GM23338 (cell line): ENCODE measurements around the gene PAFAH2. TPM values are rescaled to one million over a fixed set of nuclear protein-coding genes. Genes with fewer than 3 reads are reported as not detected.

Experiments used
- ATAC-seq: fragments of 200-7000 bp; cut with Tn5 transposase; 3 replicates; pipeline ENCODE4 v1.9.1; 2020
- DNase-seq: peaks from one replicate; pipeline ENCODE4 v3.0.0-alpha.2; 2015; ENCODE audit warnings: low spot score
- H2AFZ ChIP-seq: fragments of 200-600 bp; sonication (generic); 2 replicates; pipeline ENCODE4 v1.8.0; 2016; ENCODE audit warnings: antibody characterized with exemption, mild to moderate bottlenecking, moderate library complexity
- H3F3A ChIP-seq: fragments of 200-600 bp; sonication (generic); replicated peaks from 2 replicates; pipeline ENCODE4 v1.8.0; 2017; ENCODE audit warnings: antibody characterized with exemption, mixed run types, low read depth
- H3K27ac ChIP-seq: fragments of 200-600 bp; sonication (generic); 2 replicates; pipeline ENCODE4 v1.6.1; 2016; ENCODE audit warnings: low read depth
- H3K27me3 ChIP-seq: fragments of 200-600 bp; sonication (generic); 2 replicates; pipeline ENCODE4 v1.8.0; 2016; ENCODE audit warnings: mild to moderate bottlenecking, mixed run types, moderate library complexity; ENCODE audit not compliant: insufficient read depth
- H3K36me3 ChIP-seq: fragments of 200-600 bp; sonication (generic); 2 replicates; pipeline ENCODE4 v1.8.0; 2016; ENCODE audit warnings: mild to moderate bottlenecking; ENCODE audit not compliant: insufficient read depth
- H3K4me1 ChIP-seq: fragments of 200-600 bp; sonication (generic); 2 replicates; pipeline ENCODE4 v1.8.0; 2016; ENCODE audit warnings: mild to moderate bottlenecking, moderate library complexity; ENCODE audit not compliant: insufficient read depth
- H3K4me2 ChIP-seq: fragments of 200-600 bp; sonication (generic); 2 replicates; pipeline ENCODE4 v1.7.1; 2017; ENCODE audit warnings: mixed run types
- H3K4me3 ChIP-seq: fragments of 200-600 bp; sonication (generic); 2 replicates; pipeline ENCODE4 v1.6.1; 2016; ENCODE audit warnings: mixed run types
- H3K79me2 ChIP-seq: fragments of 200-600 bp; sonication (generic); replicated peaks from 2 replicates; pipeline ENCODE4 v1.8.0; 2017; ENCODE audit warnings: mild to moderate bottlenecking; ENCODE audit not compliant: insufficient read depth
- H3K9me2 ChIP-seq: fragments of 200-600 bp; sonication (generic); 2 replicates; pipeline ENCODE4 v1.8.0; 2017; ENCODE audit not compliant: insufficient read depth
- H4K20me1 ChIP-seq: fragments of 200-600 bp; sonication (generic); replicated peaks from 2 replicates; pipeline ENCODE4 v1.8.0; 2017; ENCODE audit warnings: mild to moderate bottlenecking; ENCODE audit not compliant: insufficient read depth
- H3K27ac Mint-ChIP-seq: 2 replicates; pipeline ENCODE4 v1.8.0; 2020; ENCODE audit warnings: inconsistent platforms, mild to moderate bottlenecking, moderate library complexity, mixed read lengths
- H3K27me3 Mint-ChIP-seq: 3 replicates; pipeline ENCODE4 v1.8.0; 2022; ENCODE audit warnings: low read depth, mild to moderate bottlenecking, moderate library complexity, mixed read lengths, inconsistent platforms; ENCODE audit not compliant: insufficient read depth, poor library complexity
- H3K36me3 Mint-ChIP-seq: 3 replicates; pipeline ENCODE4 v1.8.0; 2021; ENCODE audit warnings: low read depth, mild to moderate bottlenecking, inconsistent platforms, moderate library complexity, mixed read lengths
- H3K4me1 Mint-ChIP-seq: 3 replicates; pipeline ENCODE4 v1.8.0; 2020; ENCODE audit warnings: mild to moderate bottlenecking, inconsistent platforms, mixed read lengths
- H3K4me3 Mint-ChIP-seq: 3 replicates; pipeline ENCODE4 v1.8.0; 2021; ENCODE audit warnings: moderate library complexity, mild to moderate bottlenecking, inconsistent platforms, mixed read lengths
- H3K9me3 Mint-ChIP-seq: 3 replicates; pipeline ENCODE4 v1.8.0; 2020; ENCODE audit warnings: moderate library complexity, mild to moderate bottlenecking, inconsistent platforms, mixed read lengths
- CREB1 ChIP-seq: fragments of 250-450 bp; sonication (Bioruptor Pico); IDR thresholded peaks from 2 replicates; pipeline ENCODE4 v1.5.0; 2020; ENCODE audit warnings: low read depth, mild to moderate bottlenecking, moderate library complexity
- CTCF ChIP-seq, 2 experiments: fragments of 200-600 bp in 1 of 2; sonication (generic) in 1 of 2; conservative IDR thresholded peaks; 2 replicates each; pipeline versions ENCODE4 v1.5.1 to v1.6.1; 2016 to 2017; ENCODE audit warnings: antibody characterized with exemption in 2 of 2, low read depth in 2 of 2, mild to moderate bottlenecking in 2 of 2, moderate library complexity in 1 of 2
- ETS1 ChIP-seq: IDR thresholded peaks from 2 replicates; pipeline ENCODE4 v1.6.1; 2016; ENCODE audit warnings: antibody characterized with exemption
- EZH2 ChIP-seq: fragments of 200-600 bp; sonication (generic); IDR thresholded peaks from one replicate; pipeline ENCODE4 v1.8.0; 2017; ENCODE audit warnings: antibody characterized with exemption, mild to moderate bottlenecking, low read depth; ENCODE audit not compliant: unreplicated experiment
- EZH2phosphoT487 ChIP-seq: fragments of 200-600 bp; sonication (generic); IDR thresholded peaks from one replicate; pipeline ENCODE4 v1.8.1; 2018; ENCODE audit warnings: antibody characterized with exemption; ENCODE audit not compliant: unreplicated experiment
- JUNB ChIP-seq: IDR thresholded peaks from one replicate; pipeline ENCODE4 v1.6.1; 2016; ENCODE audit warnings: antibody characterized with exemption; ENCODE audit not compliant: unreplicated experiment
- NANOG ChIP-seq: IDR thresholded peaks from 2 replicates; pipeline ENCODE4 v1.6.1; 2016; ENCODE audit warnings: antibody characterized with exemption, borderline replicate concordance
- POLR2AphosphoS5 ChIP-seq: IDR thresholded peaks from 2 replicates; pipeline ENCODE4 v1.6.1; 2016; ENCODE audit warnings: antibody characterized with exemption, low read depth
- REST ChIP-seq: IDR thresholded peaks from one replicate; pipeline ENCODE4 v1.6.1; 2018; ENCODE audit warnings: antibody characterized with exemption; ENCODE audit not compliant: unreplicated experiment
- STAT1 ChIP-seq: IDR thresholded peaks from one replicate; pipeline ENCODE4 v1.6.1; 2016; ENCODE audit warnings: antibody characterized with exemption; ENCODE audit not compliant: unreplicated experiment
- ZNF114 ChIP-seq: fragments of 250-450 bp; sonication (Bioruptor Pico); IDR thresholded peaks from 2 replicates; pipeline ENCODE4 v1.5.0; 2020; ENCODE audit warnings: mild to moderate bottlenecking, moderate library complexity
- ZNF331 ChIP-seq: fragments of 250-450 bp; sonication (Bioruptor Pico); IDR thresholded peaks from 2 replicates; pipeline ENCODE4 v1.5.0; 2020; ENCODE audit warnings: low read depth, mild to moderate bottlenecking, moderate library complexity
- ZNF462 ChIP-seq: fragments of 250-450 bp; sonication (Bioruptor Pico); IDR thresholded peaks from 2 replicates; pipeline ENCODE4 v1.5.0; 2020; ENCODE audit warnings: mild to moderate bottlenecking, moderate library complexity
- polyA plus RNA-seq: library from polyadenylated mRNA; unstranded; fragments of >200 nt; fragmentation: Nextera tagmentation; extraction: Ambion mirVana; gene quantifications from 2 replicates; pipeline ENCODE4 v1.2.1, GENCODE V29; 2016
- total RNA-seq: library from RNA; depleted of rRNA; stranded (reverse); fragments of >200 nt; shearing (Covaris generic); gene quantifications from 2 replicates; pipeline ENCODE4 v1.2.3, GENCODE V29; 2014

The PAFAH2 gene
- total and polyA plus RNA-seq, 2 experiments from 2014 or later = 5.7 to 10.3 TPM

GRCh38 chr1:25987951-25988350, 9.9 kb downstream of the PAFAH2 start:
- H3K27me3 ChIP-seq = no peaks in the 10 kb centered on the region
- peaks cover 2% of the 10 kb centered on the region for H3K27me3 Mint-ChIP-seq
- DNase-seq (no peak), ATAC-seq (no peak)
- no peak overlapping the region; the same call in 1 of the 2 replicates for H3K27ac ChIP-seq
- H3F3A ChIP-seq = no peaks in the 10 kb centered on the region
- H4K20me1 ChIP-seq = no peaks in the 10 kb centered on the region; the same call in 1 of the 2 replicates
- peaks cover 23% of the 10 kb centered on the region for H3K36me3 Mint-ChIP-seq
- H3K9me3 Mint-ChIP-seq = no peaks in the 10 kb centered on the region; the same call in 2 of the 3 replicates
- no peak overlapping the region for H3K4me3 ChIP-seq
- H3K36me3 ChIP-seq = no peaks in the 10 kb centered on the region
- no peak overlapping the region for H3K4me2 ChIP-seq
- no peaks in the 10 kb centered on the region for H3K79me2 ChIP-seq
- TF ChIP-seq ETS1 (no peak), ZNF462 (no peak), ZNF114 (no peak), ZNF331 (no peak), STAT1 (no peak), EZH2 (no peak), CTCF (conservative IDR thresholded peaks at IDR 0.05; ENCODE audit: low read depth in 2 of 2) (no peak), NANOG (no peak), CREB1 (CRISPR knock-in tag) (no peak), JUNB (no peak), EZH2phosphoT487 (no peak), POLR2AphosphoS5 (no peak), REST (no peak)
- H3K27ac Mint-ChIP-seq = no peak overlapping the region
- H3K4me3 Mint-ChIP-seq = no peak overlapping the region
- H3K4me1 ChIP-seq = no peaks in the 10 kb centered on the region
- no peaks in the 10 kb centered on the region for H3K9me2 ChIP-seq
- H3K4me1 Mint-ChIP-seq = peaks cover 5% of the 10 kb centered on the region
- no peak overlapping the region for H2AFZ ChIP-seq
